IMR-90 (cell line): Measurements from ENCODE around the gene EIF4EBP2.

Experiments
- BHLHE40 ChIP-seq: fragments of 150-350 bp; IDR thresholded peaks from 2 replicates; pipeline ENCODE4 v1.6.1; 2016; ENCODE audit warnings: mild to moderate bottlenecking, low read depth, low read length
- CEBPB ChIP-seq: IDR thresholded peaks from 2 replicates; pipeline ENCODE4 v1.6.1; 2012; ENCODE audit warnings: low read depth, low read length, improper control_type of control experiment
- FOS ChIP-seq: fragments of 150-350 bp; IDR thresholded peaks from 2 replicates; pipeline ENCODE4 v1.6.1; 2016; ENCODE audit warnings: low read depth, low read length
- MAZ ChIP-seq: IDR thresholded peaks from 2 replicates; pipeline ENCODE4 v1.6.1; 2012; ENCODE audit warnings: low read depth, mild to moderate bottlenecking, low read length, improper control_type of control experiment, moderate library complexity, borderline replicate concordance
- MXI1 ChIP-seq: IDR thresholded peaks from 2 replicates; pipeline ENCODE4 v1.6.1; 2012; ENCODE audit warnings: low read depth, mild to moderate bottlenecking, low read length, moderate library complexity, borderline replicate concordance
- NFE2L2 ChIP-seq: fragments of 150-350 bp; IDR thresholded peaks from 2 replicates; pipeline ENCODE4 v1.6.1; 2016; ENCODE audit warnings: low read depth, mild to moderate bottlenecking, low read length
- POLR2A ChIP-seq: IDR thresholded peaks from 2 replicates; pipeline ENCODE4 v1.6.1; 2012; ENCODE audit warnings: mild to moderate bottlenecking, low read depth, low read length
- RAD21 ChIP-seq: IDR thresholded peaks from 2 replicates; pipeline ENCODE4 v1.6.1; 2012; ENCODE audit warnings: low read length, improper control_type of control experiment
- SMC3 ChIP-seq: fragments of 150-350 bp; IDR thresholded peaks from 2 replicates; pipeline ENCODE4 v1.6.1; 2016; ENCODE audit warnings: low read depth, mild to moderate bottlenecking, antibody characterized with exemption, low read length, moderate library complexity
- TF ChIP-seq, protein P1 (sequence below): conservative IDR thresholded peaks from 2 replicates; pipeline ENCODE4 v1.5.1; 2012; ENCODE audit warnings: mild to moderate bottlenecking, low read depth, low read length, improper control_type of control experiment
- TF ChIP-seq, protein P2 (sequence below): fragments of 150-350 bp; IDR thresholded peaks from 2 replicates; pipeline ENCODE4 v1.6.1; 2017; ENCODE audit warnings: mild to moderate bottlenecking, antibody characterized with exemption, low read length, low read depth
- TF ChIP-seq, protein P3 (sequence below): fragments of 150-350 bp; IDR thresholded peaks from 2 replicates; pipeline ENCODE4 v1.6.1; 2016; ENCODE audit warnings: low read depth, mild to moderate bottlenecking, low read length, moderate library complexity, borderline replicate concordance

GRCh38 chr10:70403483-70404035 is 386 bp upstream of the EIF4EBP2 start:
- TF ChIP-seq, protein P1, sequence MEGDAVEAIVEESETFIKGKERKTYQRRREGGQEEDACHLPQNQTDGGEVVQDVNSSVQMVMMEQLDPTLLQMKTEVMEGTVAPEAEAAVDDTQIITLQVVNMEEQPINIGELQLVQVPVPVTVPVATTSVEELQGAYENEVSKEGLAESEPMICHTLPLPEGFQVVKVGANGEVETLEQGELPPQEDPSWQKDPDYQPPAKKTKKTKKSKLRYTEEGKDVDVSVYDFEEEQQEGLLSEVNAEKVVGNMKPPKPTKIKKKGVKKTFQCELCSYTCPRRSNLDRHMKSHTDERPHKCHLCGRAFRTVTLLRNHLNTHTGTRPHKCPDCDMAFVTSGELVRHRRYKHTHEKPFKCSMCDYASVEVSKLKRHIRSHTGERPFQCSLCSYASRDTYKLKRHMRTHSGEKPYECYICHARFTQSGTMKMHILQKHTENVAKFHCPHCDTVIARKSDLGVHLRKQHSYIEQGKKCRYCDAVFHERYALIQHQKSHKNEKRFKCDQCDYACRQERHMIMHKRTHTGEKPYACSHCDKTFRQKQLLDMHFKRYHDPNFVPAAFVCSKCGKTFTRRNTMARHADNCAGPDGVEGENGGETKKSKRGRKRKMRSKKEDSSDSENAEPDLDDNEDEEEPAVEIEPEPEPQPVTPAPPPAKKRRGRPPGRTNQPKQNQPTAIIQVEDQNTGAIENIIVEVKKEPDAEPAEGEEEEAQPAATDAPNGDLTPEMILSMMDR: 0 out of 2 replicates have a peak, but pooled peaks have one; percentile 4
- TF ChIP-seq POLR2A: no peak
- no peak for TF ChIP-seq FOS
- TF ChIP-seq, protein P2, sequence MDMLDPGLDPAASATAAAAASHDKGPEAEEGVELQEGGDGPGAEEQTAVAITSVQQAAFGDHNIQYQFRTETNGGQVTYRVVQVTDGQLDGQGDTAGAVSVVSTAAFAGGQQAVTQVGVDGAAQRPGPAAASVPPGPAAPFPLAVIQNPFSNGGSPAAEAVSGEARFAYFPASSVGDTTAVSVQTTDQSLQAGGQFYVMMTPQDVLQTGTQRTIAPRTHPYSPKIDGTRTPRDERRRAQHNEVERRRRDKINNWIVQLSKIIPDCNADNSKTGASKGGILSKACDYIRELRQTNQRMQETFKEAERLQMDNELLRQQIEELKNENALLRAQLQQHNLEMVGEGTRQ: no peak
- no peak for TF ChIP-seq MXI1
- no peak for TF ChIP-seq SMC3
- no peak for TF ChIP-seq BHLHE40
- no peak for TF ChIP-seq RAD21
- TF ChIP-seq NFE2L2: no peak
- TF ChIP-seq CEBPB: no peak
- TF ChIP-seq, protein P3, sequence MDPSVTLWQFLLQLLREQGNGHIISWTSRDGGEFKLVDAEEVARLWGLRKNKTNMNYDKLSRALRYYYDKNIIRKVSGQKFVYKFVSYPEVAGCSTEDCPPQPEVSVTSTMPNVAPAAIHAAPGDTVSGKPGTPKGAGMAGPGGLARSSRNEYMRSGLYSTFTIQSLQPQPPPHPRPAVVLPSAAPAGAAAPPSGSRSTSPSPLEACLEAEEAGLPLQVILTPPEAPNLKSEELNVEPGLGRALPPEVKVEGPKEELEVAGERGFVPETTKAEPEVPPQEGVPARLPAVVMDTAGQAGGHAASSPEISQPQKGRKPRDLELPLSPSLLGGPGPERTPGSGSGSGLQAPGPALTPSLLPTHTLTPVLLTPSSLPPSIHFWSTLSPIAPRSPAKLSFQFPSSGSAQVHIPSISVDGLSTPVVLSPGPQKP: no peak
- no peak for TF ChIP-seq MAZ
